Neuronal stem cell (in vitro differentiated cells): ENCODE measurements around the gene ASXL2. TPM values are rescaled to one million over a fixed set of nuclear protein-coding genes. Genes with fewer than 3 reads are reported as not detected.

Experiments
- DNase-seq: peaks from one replicate; pipeline ENCODE4 v3.0.0-alpha.2; 2013; ENCODE audit warnings: low spot score
- H2AFZ ChIP-seq: one replicate; pipeline ENCODE4 v1.6.1; 2013; ENCODE audit warnings: mild to moderate bottlenecking, low read length, inconsistent platforms
- H2AK5ac ChIP-seq: 2 replicates; pipeline ENCODE4 v1.6.1; 2013; ENCODE audit warnings: low read depth, mild to moderate bottlenecking, inconsistent platforms, low read length, moderate library complexity, mixed read lengths
- H2BK120ac ChIP-seq: 2 replicates; pipeline ENCODE4 v1.6.1; 2013; ENCODE audit warnings: low read depth, mild to moderate bottlenecking, inconsistent platforms, low read length, moderate library complexity, mixed read lengths
- H2BK12ac ChIP-seq: one replicate; pipeline ENCODE4 v1.6.1; 2013; ENCODE audit warnings: low read length, inconsistent platforms
- H2BK15ac ChIP-seq: 2 replicates; pipeline ENCODE4 v1.6.1; 2013; ENCODE audit warnings: mild to moderate bottlenecking, low read length, inconsistent platforms, mixed read lengths
- H2BK5ac ChIP-seq: one replicate; pipeline ENCODE4 v1.6.1; 2013; ENCODE audit warnings: inconsistent platforms, mild to moderate bottlenecking, low read length, moderate library complexity
- H3K14ac ChIP-seq: one replicate; pipeline ENCODE4 v1.6.1; 2013; ENCODE audit warnings: low read length, inconsistent platforms
- H3K18ac ChIP-seq: 2 replicates; pipeline ENCODE4 v1.6.1; 2013; ENCODE audit warnings: low read length, inconsistent platforms
- H3K23ac ChIP-seq: 2 replicates; pipeline ENCODE4 v1.6.1; 2013; ENCODE audit warnings: low read depth, mild to moderate bottlenecking, mixed read lengths, low read length, inconsistent platforms; ENCODE audit not compliant: poor library complexity
- H3K27ac ChIP-seq: replicated peaks from 3 replicates; pipeline ENCODE4 v1.5.1; 2013; ENCODE audit warnings: low read length, inconsistent platforms
- H3K27me3 ChIP-seq, 3 experiments: 2 replicates each; pipeline ENCODE4 v1.6.1; 2013; ENCODE audit warnings: low read length in 3 of 3, mild to moderate bottlenecking in 2 of 3, inconsistent platforms in 1 of 3, low read depth in 1 of 3, mixed read lengths in 1 of 3, moderate library complexity in 1 of 3; ENCODE audit not compliant: control insufficient read depth in 3 of 3, insufficient read depth in 3 of 3
- H3K36me3 ChIP-seq, 2 donors: replicated peaks in 1 of 2; 2 replicates each; pipeline ENCODE4 v1.6.1; 2013; ENCODE audit warnings: low read length in 2 of 2; ENCODE audit not compliant: control insufficient read depth in 2 of 2, insufficient read depth in 2 of 2
- H3K4ac ChIP-seq: 2 replicates; pipeline ENCODE4 v1.6.1; 2013; ENCODE audit warnings: inconsistent platforms, mild to moderate bottlenecking, low read length, moderate library complexity
- H3K4me1 ChIP-seq, 2 donors: 1 replicate in 1 of 2; 2 replicates in 1 of 2; pipeline ENCODE4 v1.6.1; 2013; ENCODE audit warnings: low read length in 2 of 2, low read depth in 1 of 2; ENCODE audit not compliant: control insufficient read depth in 2 of 2, insufficient read depth in 1 of 2
- H3K4me2 ChIP-seq: one replicate; pipeline ENCODE4 v1.6.1; 2013; ENCODE audit warnings: mild to moderate bottlenecking, low read length, inconsistent platforms; ENCODE audit not compliant: insufficient read depth, poor library complexity, severe bottlenecking
- H3K4me3 ChIP-seq, 2 donors: 2 replicates each; pipeline ENCODE4 v1.5.1; 2013; ENCODE audit warnings: low read length in 2 of 2, mild to moderate bottlenecking in 2 of 2, inconsistent platforms in 1 of 2, moderate library complexity in 1 of 2
- H3K79me1 ChIP-seq: one replicate; pipeline ENCODE4 v1.6.1; 2013; ENCODE audit warnings: low read depth, mild to moderate bottlenecking, inconsistent platforms, low read length, moderate library complexity
- H3K9ac ChIP-seq: one replicate; pipeline ENCODE4 v1.6.1; 2013; ENCODE audit warnings: mild to moderate bottlenecking, low read depth, low read length, inconsistent platforms; ENCODE audit not compliant: poor library complexity
- H3K9me3 ChIP-seq, 2 donors: replicated peaks in 1 of 2; 2 replicates each; pipeline versions ENCODE3 to v1.6.1; 2013; ENCODE audit warnings: low read length in 2 of 2, mild to moderate bottlenecking in 2 of 2, inconsistent platforms in 1 of 2, low read depth in 1 of 2, mixed read lengths in 1 of 2, moderate library complexity in 1 of 2; ENCODE audit not compliant: control insufficient read depth in 2 of 2, insufficient read depth in 1 of 2
- H4K8ac ChIP-seq: one replicate; pipeline ENCODE4 v1.6.1; 2013; ENCODE audit warnings: low read depth, mild to moderate bottlenecking, inconsistent platforms, low read length, moderate library complexity
- H4K91ac ChIP-seq: one replicate; pipeline ENCODE4 v1.6.1; 2013; ENCODE audit warnings: low read length, low read depth, mild to moderate bottlenecking, inconsistent platforms; ENCODE audit not compliant: poor library complexity
- WGBS, 2 donors: extraction: QIAGEN DNeasy Blood & Tissue Kit; methylation state at CpG; one replicate each; pipeline ENCODE4 v1.1.7; 2013; ENCODE audit warnings: missing lambda C conversion rate in 2 of 2, mixed read lengths in 1 of 2; ENCODE audit not compliant: insufficient read length in 2 of 2, insufficient replicate concordance in 1 of 2; ENCODE audit errors: extremely low coverage in 2 of 2; 5-methylcytosine and 5-hydroxymethylcytosine counted together
- polyA plus RNA-seq, 2 experiments: library from polyadenylated mRNA; stranded (reverse); fragments of 200-250 nt; gene quantifications; one replicate each; pipeline ENCODE4 v1.2.3, GENCODE V29; 2013

The ASXL2 gene
- 6.0 TPM for polyA plus RNA-seq (2013, experiment 1 of 2)
- polyA plus RNA-seq (2013, experiment 2 of 2), result 6.6 TPM

DNA sequence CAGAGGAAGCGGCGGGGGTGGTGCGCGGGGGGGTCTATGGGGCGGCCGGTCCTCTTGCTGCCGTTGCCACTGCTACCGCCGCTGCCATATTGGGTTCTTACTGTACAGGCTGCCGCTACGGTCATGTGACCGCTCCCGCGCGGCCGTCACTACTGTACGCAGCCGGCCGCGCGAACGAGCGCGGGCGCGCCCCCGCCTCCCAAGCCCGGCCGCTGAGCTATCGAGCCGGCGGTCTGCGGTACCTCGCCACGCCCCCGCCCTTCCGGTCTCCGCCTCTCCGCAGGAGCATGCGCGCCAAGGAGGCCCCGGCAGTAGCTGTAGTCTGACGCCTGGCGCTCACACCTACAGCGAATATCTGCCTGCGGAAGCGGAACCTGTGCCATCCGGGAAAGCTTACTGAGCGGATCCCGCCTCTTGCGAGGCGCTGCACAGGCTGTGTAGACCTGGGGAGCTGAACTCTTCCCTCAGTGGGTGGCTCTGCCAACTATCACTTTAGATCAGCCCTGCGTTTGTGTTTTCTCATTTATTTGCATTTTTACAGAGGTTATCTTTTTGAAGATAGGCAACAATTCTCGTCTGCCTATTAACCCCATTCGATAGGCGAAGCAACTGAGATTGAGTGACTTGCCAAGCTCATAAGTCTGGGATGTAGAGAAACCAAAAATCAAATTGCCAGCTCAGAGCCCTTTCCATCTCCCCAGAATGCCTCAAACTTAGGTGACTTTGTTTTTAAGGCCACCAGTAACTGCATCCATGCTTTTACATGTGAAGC, at the start of gene ASXL2:
Gene ASXL2 (minus strand): TSS at position 127 of the 772 bp plus-strand sequence. CDS start 265 bp downstream, outside the sequence.
- Histone ChIP-seq H2BK12ac (no peak within 1 kb of the TSS), H3K9me3 (no peaks in the 10 kb centered on the region), H3K27me3 (no peaks in the 10 kb centered on the region), H3K27ac (peak within 1 kb of the TSS; percentile 70), H4K8ac (no peak within 1 kb of the TSS), H2BK5ac (peak within 1 kb of the TSS; percentile 44), H3K4me3 (peak within 1 kb of the TSS; percentile 99), H2AFZ (peak within 1 kb of the TSS; percentile 85), H3K9ac (peak within 1 kb of the TSS; percentile 96), H3K4me2 (peak within 1 kb of the TSS; percentile 75), H2BK15ac (no peak within 1 kb of the TSS), H3K36me3 (peaks cover 0 to 18% of the 10 kb centered on the region in 2 donors), H2BK120ac (no peak within 1 kb of the TSS), H2AK5ac (peak within 1 kb of the TSS; percentile 80), H3K79me1 (peaks cover 1% of the 10 kb centered on the region), H3K4ac (no peak within 1 kb of the TSS), H3K4me1 (peaks cover 0 to 7% of the 10 kb centered on the region in 2 donors), H3K14ac (peak within 1 kb of the TSS; percentile 59), H3K23ac (peak within 1 kb of the TSS; percentile 85), H3K18ac (peak within 1 kb of the TSS; percentile 92), H4K91ac (no peak within 1 kb of the TSS)
- peak; percentile 86 for DNase-seq
- no CpG with 5 or more reads among the region's 56 CpGs for WGBS, 2 donors

GRCh38 chr2:25926984-25927756, 48.9 kb upstream of the ASXL2 start:
- H3K9me3 ChIP-seq, result no peaks in the 10 kb centered on the region
- DNase-seq, result no peak
- peaks cover 9 to 39% of the 10 kb centered on the region in 2 donors for H3K36me3 ChIP-seq
- no peak overlapping the region for H4K8ac ChIP-seq
- H3K4ac ChIP-seq, result no peak overlapping the region
- H3K4me1 ChIP-seq, result no peaks in the 10 kb centered on the region
- no peaks in the 10 kb centered on the region for H3K79me1 ChIP-seq
- no peak overlapping the region for H4K91ac ChIP-seq
- H2BK120ac ChIP-seq, result no peak overlapping the region
- H3K27ac ChIP-seq, result no peak overlapping the region
- no peak overlapping the region for H2AFZ ChIP-seq
- H2AK5ac ChIP-seq, result no peak overlapping the region
- H3K4me3 ChIP-seq, result peak overlapping the region in 1 of 2 donors; percentile 48
- no peak overlapping the region for H3K4me2 ChIP-seq
- H3K14ac ChIP-seq, result no peak overlapping the region
- H2BK12ac ChIP-seq, result no peak overlapping the region
- no peak overlapping the region for H3K18ac ChIP-seq
- no peaks in the 10 kb centered on the region for H3K27me3 ChIP-seq
- no peak overlapping the region for H2BK15ac ChIP-seq
- H2BK5ac ChIP-seq, result no peak overlapping the region
- no peak overlapping the region for H3K9ac ChIP-seq
- 100% methylated on average over 1 of the region's 18 CpGs; no CpG with 5 or more reads in 1 of the 2 donors for WGBS, 2 donors
- H3K23ac ChIP-seq, result no peak overlapping the region

- WGBS, 2 donors, result no CpG with 5 or more reads among the region's 2 CpGs
- Histone ChIP-seq H3K4me1 (no peaks in the 10 kb centered on the region), H3K18ac (no peak overlapping the region), H3K23ac (no peak overlapping the region), H3K79me1 (no peaks in the 10 kb centered on the region), H2BK12ac (no peak overlapping the region), H3K4me3 (no peak overlapping the region), H2AFZ (no peak overlapping the region), H3K36me3 (peaks cover 0 to 12% of the 10 kb centered on the region in 2 donors), H2AK5ac (no peak overlapping the region), H3K9ac (no peak overlapping the region), H3K14ac (no peak overlapping the region), H3K27me3 (no peaks in the 10 kb centered on the region), H4K8ac (no peak overlapping the region), H3K9me3 (no peaks in the 10 kb centered on the region), H2BK15ac (no peak overlapping the region), H3K4me2 (no peak overlapping the region), H2BK5ac (no peak overlapping the region), H2BK120ac (no peak overlapping the region), H4K91ac (no peak overlapping the region), H3K4ac (no peak overlapping the region), H3K27ac (no peak overlapping the region)
- DNase-seq, result no peak
Observed at GRCh38 chr2:25922501-25922900, 44.2 kb upstream of the ASXL2 start.
